CD8-positive, alpha-beta memory T cell (primary cell): Measurements from ENCODE around the gene RASEF. TPM values are rescaled to one million over a fixed set of nuclear protein-coding genes. Genes with fewer than 3 reads are reported as not detected.

Experiments used
- CTCF ChIA-PET: fragments of 350-600 bp; sonication (Branson Sonifier 250); formaldehyde crosslinking; loops from one replicate; lab custom pipeline; 2021; ENCODE audit warnings: antibody characterized with exemption; lab: Charles Lee
- POLR2A ChIA-PET: fragments of 350-600 bp; sonication (Branson Sonifier 250); formaldehyde crosslinking; loops from one replicate; lab custom pipeline; 2021; ENCODE audit warnings: antibody characterized with exemption; lab: Charles Lee
- DNase-seq, 5 donors: peaks; one replicate each; pipeline versions ENCODE4 v3.0.0 to v3.0.0-alpha.2; 2020 to 2022; ENCODE audit warnings: mixed read lengths in 1 of 5
- H3K27ac ChIP-seq: one replicate; pipeline ENCODE4 v1.7.0; 2013; ENCODE audit warnings: low read depth, mild to moderate bottlenecking, low read length, moderate library complexity
- H3K27me3 ChIP-seq: 2 replicates; pipeline ENCODE4 v1.7.0; 2013; ENCODE audit warnings: low read length, mild to moderate bottlenecking; ENCODE audit not compliant: insufficient read depth, poor library complexity, severe bottlenecking
- H3K36me3 ChIP-seq: 2 replicates; pipeline ENCODE4 v1.7.0; 2013; ENCODE audit warnings: mild to moderate bottlenecking, low read length, moderate library complexity; ENCODE audit not compliant: insufficient read depth
- H3K4me1 ChIP-seq: 2 replicates; pipeline ENCODE4 v1.7.0; 2013; ENCODE audit warnings: mild to moderate bottlenecking, low read length, moderate library complexity; ENCODE audit not compliant: insufficient read depth
- H3K4me3 ChIP-seq: 2 replicates; pipeline ENCODE4 v1.7.0; 2013; ENCODE audit warnings: mild to moderate bottlenecking, low read length
- H3K9me3 ChIP-seq: 2 replicates; pipeline ENCODE4 v1.7.0; 2013; ENCODE audit warnings: mild to moderate bottlenecking, low read length
- H3K27ac Mint-ChIP-seq, 8 donors: one replicate each; pipeline ENCODE4 v1.8.0; 2020 to 2021; ENCODE audit warnings: mixed read lengths in 8 of 8, mild to moderate bottlenecking in 6 of 8, inconsistent platforms in 3 of 8, moderate library complexity in 3 of 8
- H3K27me3 Mint-ChIP-seq, 2 donors: one replicate each; pipeline ENCODE4 v1.8.0; 2020 to 2021; ENCODE audit warnings: mixed read lengths in 2 of 2, mild to moderate bottlenecking in 1 of 2, moderate library complexity in 1 of 2
- H3K36me3 Mint-ChIP-seq, 3 donors: one replicate each; pipeline ENCODE4 v1.8.0; 2020 to 2021; ENCODE audit warnings: mixed read lengths in 3 of 3, inconsistent platforms in 1 of 3, mild to moderate bottlenecking in 1 of 3
- H3K4me1 Mint-ChIP-seq, 3 donors: one replicate each; pipeline ENCODE4 v1.8.0; 2020 to 2021; ENCODE audit warnings: mixed read lengths in 3 of 3, inconsistent platforms in 1 of 3, mild to moderate bottlenecking in 1 of 3
- H3K4me3 Mint-ChIP-seq, 7 donors: one replicate each; pipeline ENCODE4 v1.8.0; 2020 to 2021; ENCODE audit warnings: mixed read lengths in 7 of 7, mild to moderate bottlenecking in 6 of 7, moderate library complexity in 4 of 7, inconsistent platforms in 2 of 7
- H3K9me3 Mint-ChIP-seq, 5 donors: one replicate each; pipeline ENCODE4 v1.8.0; 2020 to 2022; ENCODE audit warnings: mixed read lengths in 5 of 5, mild to moderate bottlenecking in 3 of 5, moderate library complexity in 2 of 5, inconsistent platforms in 1 of 5
- polyA plus RNA-seq: library from polyadenylated mRNA; unstranded; fragments of 300-500 nt; fragmentation: Illumina TruSeq; gene quantifications from one replicate; pipeline ENCODE4 v1.2.3, GENCODE V29; 2021
- total RNA-seq, 2 experiments: library from RNA; stranded (reverse); gene quantifications; one replicate each; pipeline ENCODE4 v1.2.3, GENCODE V29; 2021

The RASEF gene
- total and polyA plus RNA-seq, 3 experiments from 2014 or later, result not detected

DNA sequence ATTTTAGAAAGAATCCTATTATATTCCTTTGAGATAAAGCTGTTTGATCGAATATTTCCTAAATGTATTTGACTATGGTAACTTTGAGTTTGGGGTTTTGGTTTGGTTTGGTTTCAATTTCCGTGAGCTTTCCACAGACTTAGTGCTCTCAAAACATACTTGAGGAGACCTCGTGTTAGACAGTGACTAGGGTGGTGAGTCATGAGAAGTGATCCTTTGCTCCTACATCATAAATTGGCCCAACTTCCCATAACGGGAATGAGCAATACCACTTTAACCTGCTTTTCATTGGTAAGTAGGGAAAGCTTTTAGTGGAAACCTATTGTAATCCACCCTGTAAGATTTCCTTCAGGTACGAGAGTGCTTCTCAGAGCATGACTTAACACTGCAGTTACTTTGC, 3.8 kb upstream of the RASEF start:
- H3K4me3 Mint-ChIP-seq, result no peak overlapping the region
- CTCF ChIA-PET, result no interaction called here
- peaks cover 0 to 9% (median 5%) of the 10 kb centered on the region in 5 donors for H3K9me3 Mint-ChIP-seq
- no peaks in the 10 kb centered on the region for H3K36me3 ChIP-seq
- no peaks in the 10 kb centered on the region for H3K4me1 ChIP-seq
- no peaks in the 10 kb centered on the region for H3K9me3 ChIP-seq
- H3K27me3 Mint-ChIP-seq, result peaks cover 13 to 17% of the 10 kb centered on the region in 2 donors
- H3K4me1 Mint-ChIP-seq, result no peaks in the 10 kb centered on the region
- no peak overlapping the region for H3K27ac Mint-ChIP-seq
- no peak overlapping the region for H3K27ac ChIP-seq
- H3K36me3 Mint-ChIP-seq, result peaks cover 0 to 3% (median 0%) of the 10 kb centered on the region in 3 donors
- DNase-seq, result no peak
- H3K4me3 ChIP-seq, result no peak overlapping the region
- POLR2A ChIA-PET, result no interaction called here
- no peaks in the 10 kb centered on the region for H3K27me3 ChIP-seq

DNA sequence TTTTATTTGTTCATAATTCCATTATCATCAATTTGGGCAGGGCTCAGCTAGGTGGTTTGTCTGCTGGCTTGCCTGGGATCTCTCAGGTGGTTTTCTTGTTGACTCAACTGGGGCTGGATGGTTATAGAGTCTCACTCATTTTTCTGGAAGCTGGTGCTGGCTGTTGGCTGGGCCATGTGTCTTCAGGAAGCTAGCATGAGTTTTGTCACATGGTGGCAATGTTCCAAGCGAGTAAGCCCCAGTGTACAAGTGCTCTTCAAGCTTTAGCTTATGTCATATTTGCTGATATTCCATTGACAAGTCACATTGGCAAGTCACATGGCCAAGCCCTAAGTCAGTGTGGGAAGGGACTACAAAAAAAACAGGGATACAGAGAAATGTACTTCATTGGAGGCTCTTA, 2.3 kb upstream of the RASEF start:
- no peaks in the 10 kb centered on the region for H3K27me3 ChIP-seq
- Mint-ChIP-seq H3K4me3 (no peak overlapping the region), H3K27ac (no peak overlapping the region), H3K36me3 (peaks cover 0 to 3% (median 0%) of the 10 kb centered on the region in 3 donors), H3K9me3 (peaks cover 3 to 15% (median 9%) of the 10 kb centered on the region in 5 donors), H3K4me1 (no peaks in the 10 kb centered on the region), H3K27me3 (peaks cover 23 to 27% of the 10 kb centered on the region in 2 donors)
- H3K27ac ChIP-seq, result no peak overlapping the region
- DNase-seq, result no peak
- H3K9me3 ChIP-seq, result no peaks in the 10 kb centered on the region
- ChIA-PET CTCF (no interaction called here), POLR2A (no interaction called here)
- H3K4me1 ChIP-seq, result no peaks in the 10 kb centered on the region
- H3K4me3 ChIP-seq, result no peak overlapping the region
- H3K36me3 ChIP-seq, result no peaks in the 10 kb centered on the region

DNA sequence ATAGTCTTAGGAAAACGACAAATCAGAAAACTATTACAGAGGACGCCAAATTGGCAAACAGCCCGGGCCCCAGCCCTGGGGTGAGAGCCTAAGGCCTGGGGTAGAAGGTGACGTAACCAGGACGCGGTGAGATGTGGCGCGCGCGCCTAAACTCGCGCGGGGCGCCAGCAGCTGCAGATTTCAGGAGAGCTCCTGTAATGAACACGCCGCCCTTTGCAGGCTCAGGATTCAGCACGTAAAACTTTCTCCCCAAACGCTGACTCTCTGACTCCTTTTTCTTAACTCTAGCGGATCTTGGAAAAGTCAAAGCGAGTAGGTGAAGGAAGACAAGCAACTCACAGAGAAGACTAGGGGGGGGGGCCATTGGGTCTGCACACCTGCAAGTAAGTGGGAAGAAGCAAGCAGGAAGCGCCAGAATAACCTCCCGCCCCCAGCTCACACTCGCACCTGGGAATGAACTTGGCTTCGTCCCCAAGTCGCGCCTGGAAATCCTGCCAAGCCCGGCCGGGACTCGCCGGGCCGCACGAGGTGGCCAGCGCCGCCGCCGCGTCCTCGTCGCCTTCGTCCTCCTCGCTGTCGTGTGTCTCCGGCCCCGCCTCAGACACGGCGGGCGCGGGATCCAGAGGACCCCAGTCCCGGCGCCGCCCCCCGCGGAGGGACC, 822 bp downstream of the RASEF start:
- Histone ChIP-seq H3K4me1 (no peaks in the 10 kb centered on the region), H3K9me3 (no peaks in the 10 kb centered on the region), H3K27me3 (no peaks in the 10 kb centered on the region), H3K27ac (no peak overlapping the region), H3K4me3 (no peak overlapping the region), H3K36me3 (no peaks in the 10 kb centered on the region)
- Mint-ChIP-seq H3K27ac (no peak overlapping the region), H3K4me1 (no peaks in the 10 kb centered on the region), H3K27me3 (peaks cover 23 to 28% of the 10 kb centered on the region in 2 donors), H3K9me3 (peaks cover 7 to 18% (median 9%) of the 10 kb centered on the region in 5 donors), H3K4me3 (no peak overlapping the region), H3K36me3 (peaks cover 0 to 3% (median 0%) of the 10 kb centered on the region in 3 donors)
- POLR2A ChIA-PET, result no interaction called here
- CTCF ChIA-PET, result no interaction called here
- DNase-seq, result no peak

DNA sequence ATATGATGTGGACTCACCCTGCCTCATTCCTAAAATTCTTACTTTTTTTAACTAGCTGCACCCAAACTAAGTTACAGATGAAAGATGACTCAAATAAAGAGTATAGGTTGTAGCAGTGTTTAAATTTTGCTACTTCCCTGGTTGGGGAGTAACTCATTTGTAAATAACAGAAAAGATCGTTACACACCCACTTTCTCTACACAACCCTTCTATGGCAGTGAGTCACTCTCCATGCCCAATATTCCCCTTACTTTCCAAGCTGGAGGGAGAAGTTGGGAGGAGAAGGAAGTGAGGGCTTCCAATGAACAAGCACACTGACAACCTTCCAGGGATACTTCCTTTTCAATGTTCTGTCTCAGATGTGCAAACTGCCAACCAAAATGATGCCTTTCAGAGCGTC, 1.9 kb downstream of the RASEF start:
- Mint-ChIP-seq H3K4me3 (no peak overlapping the region), H3K27me3 (peaks cover 23 to 28% of the 10 kb centered on the region in 2 donors), H3K9me3 (peaks cover 7 to 21% (median 9%) of the 10 kb centered on the region in 5 donors)

DNA sequence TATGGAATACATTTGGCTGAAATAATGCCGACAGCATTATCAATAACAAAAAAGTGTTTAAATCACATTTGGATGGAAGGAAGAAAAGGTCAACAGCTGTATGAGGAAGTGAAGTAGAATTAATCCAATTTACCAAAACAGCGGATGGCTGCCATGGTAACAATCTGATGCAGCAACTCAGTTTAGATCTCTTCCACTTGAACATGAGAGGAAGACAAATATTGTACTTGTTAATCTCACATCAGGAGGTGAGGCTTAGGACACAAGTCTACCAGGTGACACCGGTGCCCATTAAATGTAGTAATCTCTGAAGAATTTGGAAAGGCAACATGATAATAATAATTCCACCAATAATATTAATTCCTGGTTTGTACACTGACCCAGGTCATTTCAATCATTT, 2.4 kb downstream of the RASEF start:
- no peaks in the 10 kb centered on the region for H3K36me3 ChIP-seq
- Mint-ChIP-seq H3K4me3 (no peak overlapping the region), H3K36me3 (peaks cover 0 to 3% (median 0%) of the 10 kb centered on the region in 3 donors), H3K4me1 (no peaks in the 10 kb centered on the region), H3K27ac (no peak overlapping the region), H3K9me3 (peaks cover 7 to 25% (median 9%) of the 10 kb centered on the region in 5 donors), H3K27me3 (peaks cover 25 to 28% of the 10 kb centered on the region in 2 donors)
- H3K9me3 ChIP-seq, result no peaks in the 10 kb centered on the region
- H3K27me3 ChIP-seq, result no peaks in the 10 kb centered on the region
- no peak for DNase-seq
- no peak overlapping the region for H3K27ac ChIP-seq
- POLR2A ChIA-PET, result no interaction called here
- CTCF ChIA-PET, result no interaction called here
- no peaks in the 10 kb centered on the region for H3K4me1 ChIP-seq
- no peak overlapping the region for H3K4me3 ChIP-seq

More for the DNA sequence above, 1.9 kb downstream of the RASEF start:
- Mint-ChIP-seq H3K36me3 (peaks cover 0 to 3% (median 0%) of the 10 kb centered on the region in 3 donors), H3K27ac (no peak overlapping the region), H3K4me1 (no peaks in the 10 kb centered on the region)
- H3K27me3 ChIP-seq, result no peaks in the 10 kb centered on the region
- ChIA-PET POLR2A (no interaction called here), CTCF (no interaction called here)
- no peak for DNase-seq
- H3K27ac ChIP-seq, result no peak overlapping the region
- no peaks in the 10 kb centered on the region for H3K36me3 ChIP-seq
- no peak overlapping the region for H3K4me3 ChIP-seq
- H3K9me3 ChIP-seq, result no peaks in the 10 kb centered on the region
- no peaks in the 10 kb centered on the region for H3K4me1 ChIP-seq

DNA sequence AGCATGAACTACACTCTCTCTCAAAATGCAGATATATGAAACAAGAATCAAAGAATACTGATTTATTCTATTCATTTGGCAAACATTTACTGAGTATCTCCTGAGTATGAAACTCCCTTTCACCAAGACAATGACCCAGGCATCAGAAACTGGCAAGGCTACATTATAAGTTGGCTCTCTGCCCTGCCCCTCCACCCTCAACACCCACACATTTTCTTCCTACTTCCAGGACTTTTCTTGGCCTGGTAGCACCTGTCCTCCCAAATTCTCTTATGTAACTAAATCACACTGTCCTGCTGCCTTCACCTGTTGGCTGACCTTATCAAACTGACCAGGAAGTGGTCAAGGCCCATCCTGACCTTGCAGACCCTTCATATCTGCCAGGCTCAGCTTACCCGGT, 3.5 kb downstream of the RASEF start:
- H3K27me3 Mint-ChIP-seq, result peaks cover 24 to 28% of the 10 kb centered on the region in 2 donors
- DNase-seq, result no peak
- H3K4me1 Mint-ChIP-seq, result no peaks in the 10 kb centered on the region
- H3K9me3 Mint-ChIP-seq, result peaks cover 7 to 28% (median 12%) of the 10 kb centered on the region in 5 donors
- peaks cover 0 to 3% (median 0%) of the 10 kb centered on the region in 3 donors for H3K36me3 Mint-ChIP-seq
- no peaks in the 10 kb centered on the region for H3K4me1 ChIP-seq
- H3K27me3 ChIP-seq, result no peaks in the 10 kb centered on the region
- no peak overlapping the region for H3K4me3 ChIP-seq
- H3K36me3 ChIP-seq, result no peaks in the 10 kb centered on the region
- H3K9me3 ChIP-seq, result no peaks in the 10 kb centered on the region
- no peak overlapping the region for H3K4me3 Mint-ChIP-seq
- POLR2A ChIA-PET, result no interaction called here
- H3K27ac Mint-ChIP-seq, result no peak overlapping the region
- H3K27ac ChIP-seq, result no peak overlapping the region
- CTCF ChIA-PET, result no interaction called here

DNA sequence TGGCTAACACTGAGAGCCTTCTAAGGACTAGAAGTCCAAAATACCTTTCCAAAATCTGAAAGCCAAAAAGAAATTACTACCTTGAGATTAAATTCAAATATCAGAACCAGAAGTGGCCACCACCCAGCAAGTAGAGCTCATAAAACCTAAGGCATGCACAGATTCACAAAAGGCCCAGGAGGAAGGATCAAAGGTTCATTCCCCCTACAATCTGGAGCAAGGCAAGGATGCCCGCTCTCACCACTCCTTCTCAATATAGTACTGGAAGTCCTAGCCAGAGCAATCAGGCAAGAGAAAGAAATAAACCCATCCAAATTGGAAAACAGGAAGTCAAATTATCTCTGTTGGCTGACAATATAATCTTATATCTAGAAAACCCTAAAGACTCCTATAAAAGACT, 6.0 kb downstream of the RASEF start:
- Mint-ChIP-seq H3K27me3 (peaks cover 11 to 16% of the 10 kb centered on the region in 2 donors), H3K4me1 (no peaks in the 10 kb centered on the region), H3K4me3 (no peak overlapping the region), H3K9me3 (peaks cover 6 to 23% (median 8%) of the 10 kb centered on the region in 5 donors), H3K27ac (no peak overlapping the region), H3K36me3 (no peaks in the 10 kb centered on the region)
- Histone ChIP-seq H3K27ac (no peak overlapping the region), H3K4me3 (no peak overlapping the region), H3K27me3 (no peaks in the 10 kb centered on the region), H3K36me3 (no peaks in the 10 kb centered on the region), H3K4me1 (no peaks in the 10 kb centered on the region), H3K9me3 (no peaks in the 10 kb centered on the region)
- DNase-seq, result no peak
- POLR2A ChIA-PET, result no interaction called here
- CTCF ChIA-PET, result no interaction called here

DNA sequence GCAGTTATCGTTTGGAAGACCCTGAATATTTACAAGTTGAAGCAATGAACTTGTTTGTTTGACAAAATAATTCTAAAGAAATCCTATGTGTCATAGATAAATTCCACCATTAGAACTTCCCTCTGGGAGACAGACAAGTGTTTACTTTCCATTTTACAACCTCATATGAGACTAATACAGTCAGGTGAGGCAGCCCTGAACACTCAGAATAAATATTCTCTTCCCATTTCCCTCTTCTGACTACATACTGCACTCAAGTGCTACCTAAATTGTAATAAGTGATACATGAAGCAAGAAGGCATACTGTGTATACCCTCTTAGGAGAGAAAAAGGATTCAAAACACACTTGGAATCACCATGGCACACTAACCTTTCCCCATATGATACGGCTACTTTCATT, 6.8 kb downstream of the RASEF start:
- H3K9me3 ChIP-seq, result no peaks in the 10 kb centered on the region
- no peaks in the 10 kb centered on the region for H3K36me3 ChIP-seq
- CTCF ChIA-PET, result no interaction called here
- no peak overlapping the region for H3K27ac ChIP-seq
- H3K4me1 Mint-ChIP-seq, result no peaks in the 10 kb centered on the region
- H3K4me1 ChIP-seq, result no peaks in the 10 kb centered on the region
- no peaks in the 10 kb centered on the region for H3K27me3 ChIP-seq
- no peak overlapping the region for H3K4me3 ChIP-seq
- H3K27me3 Mint-ChIP-seq, result peaks cover 8% of the 10 kb centered on the region in 2 donors
- no peak overlapping the region for H3K4me3 Mint-ChIP-seq
- POLR2A ChIA-PET, result no interaction called here
- DNase-seq, result no peak
- H3K9me3 Mint-ChIP-seq, result peaks cover 3 to 19% (median 8%) of the 10 kb centered on the region in 5 donors
- no peak overlapping the region for H3K27ac Mint-ChIP-seq
- no peaks in the 10 kb centered on the region for H3K36me3 Mint-ChIP-seq
